HT-29 (cell line): ENCODE results near the gene LCN1. TPM values are rescaled to one million over a fixed set of nuclear protein-coding genes. Genes with fewer than 3 reads are reported as not detected.

Experiments
- DNase-seq: peaks from one replicate; pipeline ENCODE4 v3.0.0-alpha.2; 2015; ENCODE audit warnings: low spot score
- total RNA-seq: library from RNA; depleted of rRNA; stranded (reverse); fragments of >200 nt; shearing (Covaris generic); gene quantifications from 2 replicates; pipeline ENCODE4 v1.2.3, GENCODE V29; 2014; rRNA removed

The LCN1 gene
- total RNA-seq, 1 experiment from 2014 or later, result not detected

- DNase-seq, result no peak
Observed at GRCh38 chr9:135565636-135566035, 44.4 kb downstream of the LCN1 start.

- DNase-seq, result peak; percentile 9
Observed at GRCh38 chr9:135566552-135566951, 45.3 kb downstream of the LCN1 start.

GRCh38 chr9:135567311-135567710, 46.1 kb downstream of the LCN1 start:
- no peak for DNase-seq

GRCh38 chr9:135568026-135568425, 46.8 kb downstream of the LCN1 start:
- no peak for DNase-seq

GRCh38 chr9:135570456-135570855, 49.2 kb downstream of the LCN1 start:
- DNase-seq, result no peak

- DNase-seq, result no peak
Observed at GRCh38 chr9:135572233-135572632, 51.0 kb downstream of the LCN1 start.

- no peak for DNase-seq
Observed at GRCh38 chr9:135573124-135573523, 51.9 kb downstream of the LCN1 start.

DNA sequence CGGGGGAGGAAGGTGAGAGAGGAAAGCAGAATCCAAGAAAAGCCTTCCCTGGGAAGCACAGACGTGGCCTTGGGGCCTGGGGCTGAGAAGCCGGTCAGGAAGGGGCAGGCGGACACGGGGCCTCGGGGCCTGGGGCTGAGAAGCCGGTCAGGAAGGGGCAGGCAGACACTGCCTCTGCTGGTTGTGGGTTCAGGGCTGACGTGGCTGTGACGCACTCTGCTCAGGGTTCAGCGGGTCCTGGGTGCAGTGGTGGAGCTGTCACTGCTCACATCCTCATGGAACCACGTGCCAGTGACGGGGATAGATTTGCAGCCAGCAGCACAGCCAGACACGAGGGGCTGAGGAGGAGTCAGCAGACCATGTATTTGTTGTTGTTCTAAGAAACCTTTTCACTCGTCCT, 53.1 kb downstream of the LCN1 start:
- DNase-seq, result no peak

- DNase-seq, result no peak
Observed at GRCh38 chr9:135574943-135575342, 53.7 kb downstream of the LCN1 start.

Other genes with a start within 250 kb of the LCN1 start
- gene PPP1R26, start 41.7 kb upstream of the LCN1 start, total RNA-seq, result 40.1 and 41.0 TPM in 2 replicates
- 105 and 115 TPM in 2 replicates for gene MRPS2, start 20.8 kb upstream of the LCN1 start, total RNA-seq
- gene OBP2A, start 24.7 kb downstream of the LCN1 start, total RNA-seq, result not detected in 2 replicates
- not detected in 2 replicates for gene PAEP, start 40.3 kb downstream of the LCN1 start, total RNA-seq
- not detected in 2 replicates for gene GLT6D1, start 118.1 kb downstream of the LCN1 start, total RNA-seq
- gene LCN9, start 141.9 kb downstream of the LCN1 start, total RNA-seq, result not detected in 2 replicates
- gene SOHLH1, start 178.0 kb downstream of the LCN1 start, total RNA-seq, result not detected in 2 replicates
- gene KCNT1, start 180.7 kb downstream of the LCN1 start, total RNA-seq, result not detected in 2 replicates